GM19438 (cell line): ENCODE data around the gene ACAA1.
"Not testable (repeated sequence)": the region's sequence is repeated elsewhere in the genome, so short reads cannot be mapped to it uniquely, and the experiment has no call there.

ENCODE experiments used
- ATAC-seq: cut with Tn5 transposase; IDR thresholded peaks from one replicate; pipeline ENCODE4 v1.9.1; 2021; ENCODE audit warnings: low read depth; ENCODE audit not compliant: unreplicated experiment

Gene ACAA1

GRCh38 chr3:38108649-38109579 is 28.0 kb downstream of the ACAA1 start:
- ATAC-seq: no peak

GRCh38 chr3:38107911-38108648 is 28.8 kb downstream of the ACAA1 start:
- no peak for ATAC-seq

DNA sequence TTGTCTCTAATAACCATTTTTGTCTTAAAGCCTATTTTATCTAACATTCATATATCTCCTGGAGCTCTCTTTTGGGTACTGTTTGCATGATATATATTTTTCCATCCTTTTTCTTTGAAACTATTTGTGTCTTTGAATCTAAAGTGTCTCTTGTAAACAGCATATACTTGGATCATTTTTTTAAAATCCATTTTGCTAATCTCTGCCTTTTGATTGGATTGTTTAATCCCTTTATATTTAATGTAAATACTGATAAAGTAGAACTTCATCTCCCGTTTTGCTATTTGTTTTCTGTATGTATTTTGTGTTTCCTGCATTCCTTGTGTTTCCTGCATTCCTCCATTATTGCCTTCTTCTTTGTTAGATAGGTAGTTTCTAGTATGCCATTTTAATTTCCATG is 31.4 kb downstream of the ACAA1 start:
- no peak for ATAC-seq

DNA sequence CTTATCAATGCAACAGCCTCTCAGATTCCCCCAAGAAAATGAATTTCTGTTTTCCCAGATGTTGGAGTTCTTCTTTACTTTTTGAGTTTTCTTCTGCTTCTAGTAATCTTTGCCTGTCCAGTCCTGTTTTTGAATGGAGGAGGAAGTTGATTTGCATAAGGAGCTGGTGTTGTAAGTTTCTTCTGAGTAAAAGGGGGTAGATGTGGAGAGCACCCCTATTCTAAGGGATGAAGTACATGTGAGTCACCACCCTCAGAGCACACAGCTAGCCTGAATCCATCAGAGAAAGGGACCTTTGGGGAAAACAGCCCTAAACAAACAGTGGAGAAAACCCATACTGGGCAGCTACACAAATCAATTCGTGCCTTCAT is 34.5 kb downstream of the ACAA1 start:
- no peak for ATAC-seq

DNA sequence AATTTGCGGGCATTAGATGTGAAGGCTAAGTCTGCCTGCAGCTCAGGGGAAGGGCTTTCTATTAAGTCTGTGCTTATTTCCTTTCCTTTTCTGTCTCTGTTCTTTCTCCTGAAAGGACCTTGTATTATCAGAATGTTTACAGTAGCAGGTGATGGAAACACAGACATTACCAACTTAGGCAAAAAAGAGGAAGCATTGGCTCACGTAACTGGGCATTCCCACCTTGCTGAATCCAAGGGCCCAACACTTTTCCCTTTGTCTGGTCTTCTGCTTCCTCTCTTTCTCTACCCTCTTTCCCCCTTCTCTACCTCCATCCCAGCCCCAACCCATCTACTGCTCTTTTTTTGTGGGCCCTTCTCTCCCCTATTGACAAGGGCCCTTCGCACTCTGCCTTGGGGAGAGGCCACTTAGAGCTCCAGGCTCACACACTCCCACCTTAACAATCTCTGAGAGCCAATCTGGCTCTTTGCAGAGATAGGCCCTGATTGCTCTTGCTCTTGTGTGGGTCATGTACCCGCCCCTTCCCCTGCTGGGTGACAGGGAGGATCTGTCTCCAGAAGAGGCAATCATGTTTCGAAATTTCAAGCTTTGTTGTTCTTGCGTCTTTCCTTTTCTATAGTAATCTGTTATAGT is 35.0 kb downstream of the ACAA1 start:
- ATAC-seq: no peak

DNA sequence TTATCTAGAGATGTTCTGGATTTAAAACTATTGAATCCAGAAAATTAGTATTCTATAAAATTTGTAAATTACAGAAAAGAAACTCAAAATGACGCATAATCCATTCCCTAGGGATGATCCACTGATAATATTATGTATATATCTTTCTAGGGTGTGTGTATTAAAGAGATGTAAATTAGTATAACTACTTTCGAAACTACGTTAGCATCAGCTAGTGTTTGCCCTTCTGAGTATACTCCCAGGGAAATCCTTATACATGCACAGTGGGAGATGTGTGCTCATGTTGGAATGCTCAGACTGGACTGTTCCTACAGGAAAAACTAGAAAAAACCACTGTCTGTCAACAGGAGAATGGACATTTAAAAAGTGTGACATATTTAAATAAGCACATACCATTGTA is 36.4 kb downstream of the ACAA1 start:
- no peak for ATAC-seq

DNA sequence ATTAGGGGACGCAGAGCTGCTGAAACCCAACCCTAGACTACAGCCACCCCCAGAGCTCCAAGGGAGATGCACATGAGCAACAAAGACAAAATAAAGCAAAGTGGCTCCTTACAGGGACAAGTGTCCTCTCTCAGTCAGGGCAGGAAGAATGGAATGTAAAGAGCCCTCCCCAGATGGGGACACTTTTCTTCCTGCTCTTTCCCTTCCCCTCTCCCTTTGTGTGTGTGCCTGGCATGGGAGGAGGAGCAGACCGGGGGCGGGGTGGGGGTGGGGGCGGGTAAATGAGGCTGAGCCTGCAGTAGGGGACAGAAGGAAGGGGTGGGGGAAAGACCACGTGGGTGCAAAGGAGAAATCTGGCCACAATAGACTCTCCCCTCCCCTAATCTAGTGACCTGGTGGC is 37.4 kb downstream of the ACAA1 start:
- no peak for ATAC-seq

DNA sequence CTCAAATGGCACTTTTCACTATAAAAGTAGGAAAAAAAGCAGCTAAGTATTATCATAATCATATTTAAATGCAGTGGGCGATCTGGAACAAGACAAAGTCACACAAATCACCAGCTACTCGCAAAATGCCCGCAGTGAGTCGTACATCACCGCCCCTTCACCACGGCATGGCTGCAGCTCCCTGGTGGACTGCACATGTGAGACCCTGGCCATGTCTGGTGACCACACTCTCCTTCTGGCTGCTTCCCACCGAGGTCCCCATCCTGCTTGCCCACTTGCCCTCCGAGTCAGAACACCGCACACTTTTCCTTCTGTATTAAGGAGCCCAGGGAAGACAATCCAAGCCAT is 38.6 kb downstream of the ACAA1 start:
- ATAC-seq: no peak

- no peak for ATAC-seq
These were observed 39.2 kb downstream of the ACAA1 start for GRCh38 chr3:38097446-38098375.

DNA sequence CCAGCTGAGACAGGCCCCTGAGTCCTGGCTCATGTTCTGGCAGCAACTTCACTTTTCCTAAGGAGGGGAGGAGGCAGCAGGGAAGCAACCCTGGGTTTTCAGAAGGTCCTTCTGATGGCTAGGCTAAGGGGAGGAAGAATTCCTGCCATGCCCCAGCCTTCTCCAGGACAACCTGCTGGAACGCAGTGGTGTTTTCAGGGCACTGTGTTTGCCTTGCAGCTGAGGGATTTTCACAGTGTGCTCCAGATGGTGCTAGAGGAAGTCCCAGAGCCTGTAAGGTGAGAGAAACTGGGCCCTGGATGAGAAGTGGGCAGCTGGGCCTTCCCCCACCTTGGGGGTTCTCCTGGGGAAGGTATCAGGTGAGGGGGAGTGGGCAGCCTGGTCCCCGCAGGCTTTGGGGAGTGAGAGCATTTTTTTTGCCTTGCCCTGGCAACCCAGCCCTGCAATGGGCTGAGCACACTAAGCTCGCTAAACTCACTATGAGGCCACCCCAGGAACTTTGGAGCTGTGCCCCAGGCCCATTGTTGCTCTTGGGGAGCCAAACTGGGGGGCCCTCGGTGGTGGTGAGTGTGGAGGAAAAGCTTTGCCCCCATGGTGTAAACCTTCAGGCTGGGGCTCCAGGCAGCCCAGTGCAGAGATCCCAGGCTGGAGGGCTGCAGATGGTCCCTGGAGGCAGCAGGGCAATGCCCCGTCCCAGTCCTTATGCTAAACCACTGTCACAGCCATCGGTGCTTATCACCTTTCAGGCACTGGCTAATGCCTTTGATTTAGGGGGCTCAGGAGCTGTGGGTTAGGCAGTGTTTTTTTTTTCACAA is 41.1 kb downstream of the ACAA1 start:
- no peak for ATAC-seq

- ATAC-seq: no peak
These were observed 41.9 kb downstream of the ACAA1 start for GRCh38 chr3:38094999-38095398.

DNA sequence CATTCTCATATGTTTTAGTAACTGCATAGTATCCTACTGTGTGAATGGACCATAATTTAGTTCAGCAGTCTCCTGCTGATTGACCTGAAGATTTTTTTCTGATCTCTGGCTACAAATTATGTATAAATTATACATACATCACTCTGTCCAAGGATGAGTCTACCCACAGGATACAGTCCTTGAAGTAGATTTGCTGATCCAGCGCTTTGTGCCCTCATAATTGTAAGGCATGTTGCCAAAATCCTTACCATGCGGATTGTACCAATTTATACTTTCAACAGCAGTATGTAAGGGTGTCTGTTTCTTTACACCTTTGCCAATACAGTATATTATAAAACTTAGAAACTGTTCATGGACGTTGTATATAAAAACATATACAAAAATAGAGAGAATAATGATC is 46.5 kb downstream of the ACAA1 start:
- ATAC-seq: no peak

GRCh38 chr3:38089163-38089562 is 47.8 kb downstream of the ACAA1 start:
- no peak for ATAC-seq

DNA sequence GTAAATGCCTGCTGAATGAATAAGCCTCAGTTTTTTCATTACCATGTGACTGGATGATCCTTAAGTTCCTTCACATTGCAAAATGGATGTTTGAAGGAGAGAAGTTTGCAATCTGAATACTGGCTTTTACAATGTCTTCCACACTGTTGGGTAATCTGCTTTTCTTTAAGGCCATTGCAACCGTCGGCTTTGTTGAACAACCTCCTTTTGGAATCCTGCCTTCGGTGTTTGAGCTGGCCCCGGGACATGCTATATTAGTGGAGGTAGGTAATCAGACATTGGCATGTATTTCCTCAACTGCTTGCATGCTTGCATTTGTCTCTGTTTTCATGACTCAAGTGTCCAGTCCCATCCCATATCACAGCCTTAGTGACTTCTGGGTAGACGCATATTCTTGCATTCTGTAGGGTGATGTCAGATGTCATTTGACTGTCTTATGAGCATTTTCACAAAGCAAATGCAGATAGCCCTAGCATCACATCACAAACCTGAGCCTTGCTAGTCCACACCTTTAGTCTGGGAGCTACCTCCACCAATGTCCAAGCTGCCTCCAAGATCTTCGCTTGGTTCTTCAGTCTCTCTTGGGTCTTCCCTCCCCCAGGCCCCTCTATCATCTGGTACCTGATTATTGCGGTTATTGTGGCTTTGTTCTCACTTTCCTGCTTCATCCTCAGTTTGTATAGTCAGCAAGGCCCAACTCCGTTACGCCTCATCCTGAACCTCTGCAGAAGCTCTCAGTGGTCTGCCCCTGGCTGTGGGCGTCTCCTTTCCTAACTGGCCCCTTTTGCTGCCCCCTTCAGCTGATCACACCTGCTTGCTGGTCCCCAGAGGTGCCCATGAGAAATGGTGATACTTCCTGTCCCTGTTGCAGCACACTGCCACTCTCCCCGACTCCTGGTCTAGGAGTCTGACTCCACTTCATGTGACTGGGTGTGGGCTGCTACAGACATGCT is 48.5 kb downstream of the ACAA1 start:
- ATAC-seq: no peak

- not testable (repeated sequence) for ATAC-seq
These were observed 49.6 kb downstream of the ACAA1 start for GRCh38 chr3:38087278-38087677.

DNA sequence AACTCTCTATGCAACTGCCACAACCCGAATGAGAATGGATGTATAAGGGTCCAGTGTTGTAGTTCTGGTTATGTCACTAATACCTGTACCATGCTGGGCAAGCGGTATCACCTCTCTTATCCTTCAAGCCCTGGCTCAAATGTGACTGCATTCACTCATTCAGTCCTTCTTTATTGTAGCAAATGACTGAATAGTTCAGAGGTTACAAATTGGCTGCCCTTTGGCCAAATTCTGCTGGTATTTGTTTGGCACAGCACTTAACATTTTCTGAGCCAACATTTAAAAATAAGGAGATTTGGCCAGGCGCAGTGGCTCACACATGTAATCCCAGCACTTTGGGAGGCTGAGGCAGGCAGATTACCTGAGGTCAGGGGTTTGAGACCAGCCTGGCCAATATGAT is 50.4 kb downstream of the ACAA1 start:
- ATAC-seq: no peak

DNA sequence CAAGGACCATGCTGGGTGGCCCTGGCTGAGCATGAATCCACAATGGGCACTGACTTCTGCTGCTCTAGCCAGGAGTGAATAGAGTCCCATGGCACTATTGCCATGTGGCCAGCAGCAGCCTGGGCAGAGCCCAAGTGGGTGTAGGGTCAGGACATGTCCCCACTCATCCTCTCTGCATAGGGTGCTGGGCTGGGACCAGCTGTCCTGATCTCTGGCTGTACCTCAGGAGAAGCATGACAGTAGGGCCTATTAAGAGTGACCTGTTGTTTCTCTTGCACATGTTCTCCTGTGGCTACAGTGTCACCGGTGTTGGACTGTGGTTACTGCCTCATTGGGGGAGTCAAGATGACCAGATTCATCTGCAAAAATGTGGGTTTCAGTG is 51.0 kb downstream of the ACAA1 start:
- no peak for ATAC-seq

- ATAC-seq: no peak
These were observed 51.5 kb downstream of the ACAA1 start for GRCh38 chr3:38085311-38085942.
